Measurements from ENCODE around the gene TPP2.

- no peak for TF ChIP-seq CTCF (IDR thresholded peaks at IDR 0.05)
- no peak for TF ChIP-seq EP300 (IDR thresholded peaks at IDR 0.05)
- TF ChIP-seq POLR2A (IDR thresholded peaks at IDR 0.05), result no peak
These were observed 85.4 kb downstream of the TPP2 start for GRCh38 chr13:102682211-102682610.

Data from suprapubic skin (tissue), 3 donors.